GM12873 (cell line): ENCODE data around the gene PDZD4.

Experiments used
- CTCF ChIP-seq: IDR thresholded peaks from 2 replicates; pipeline ENCODE4 v1.5.1; 2012; ENCODE audit warnings: low read depth, mild to moderate bottlenecking, moderate library complexity, low read length, control low read depth; ENCODE audit not compliant: insufficient read depth; ENCODE audit errors: missing control alignments

Gene PDZD4

GRCh38 chrX:153831429-153832150, 1.2 kb upstream of the PDZD4 start:
- TF ChIP-seq CTCF: no peak

- TF ChIP-seq CTCF: no peak
These were observed 490 bp upstream of the PDZD4 start for GRCh38 chrX:153830640-153831428.

GRCh38 chrX:153829549-153829798, 870 bp downstream of the PDZD4 start:
- TF ChIP-seq CTCF: no peak

- TF ChIP-seq CTCF: no peak
These were observed 1.4 kb downstream of the PDZD4 start for GRCh38 chrX:153828723-153829548.

GRCh38 chrX:153828308-153828707, 2.0 kb downstream of the PDZD4 start:
- no peak for TF ChIP-seq CTCF

- TF ChIP-seq CTCF: no peak
These were observed 2.4 kb downstream of the PDZD4 start for GRCh38 chrX:153827903-153828302.

- no peak for TF ChIP-seq CTCF
These were observed 3.3 kb downstream of the PDZD4 start for GRCh38 chrX:153827016-153827415.
